H1 (cell line): ENCODE measurements around the gene OR52R1.

Experiments used
- ATF2 ChIP-seq: IDR thresholded peaks from 2 replicates; pipeline ENCODE4 v1.6.1; 2012; ENCODE audit warnings: low read length, inconsistent platforms
- CEBPB ChIP-seq: IDR thresholded peaks from 2 replicates; pipeline ENCODE4 v1.6.1; 2012; ENCODE audit warnings: low read depth, low read length
- CREB1 ChIP-seq: IDR thresholded peaks from 2 replicates; pipeline ENCODE4 v1.6.1; 2012; ENCODE audit warnings: inconsistent platforms
- CTCF ChIP-seq, 3 experiments: IDR thresholded peaks; 1 replicate in 2 of 3; 2 replicates in 1 of 3; pipeline versions ENCODE4 v1.5.1 to v1.6.1; 2011; ENCODE audit warnings: low read length in 3 of 3, mild to moderate bottlenecking in 3 of 3, inconsistent platforms in 2 of 3, low read depth in 1 of 3, moderate library complexity in 1 of 3; ENCODE audit not compliant: insufficient read depth in 1 of 3; ENCODE audit errors: control extremely low read depth in 1 of 3
- SP1 ChIP-seq: IDR thresholded peaks from 2 replicates; pipeline ENCODE4 v1.6.1; 2011; ENCODE audit warnings: low read depth, low read length
- TF ChIP-seq, protein P1 (sequence below): IDR thresholded peaks from 2 replicates; pipeline ENCODE4 v1.6.1; 2011; ENCODE audit warnings: low read length, improper control_type of control experiment
- TF ChIP-seq, protein P2 (sequence below): fragments of 300-600 bp; sonication (generic); IDR thresholded peaks from 2 replicates; pipeline ENCODE4 v1.7.1; 2012; ENCODE audit warnings: low read length, moderate library complexity, mild to moderate bottlenecking, inconsistent platforms; ENCODE audit not compliant: insufficient replicate concordance

- TF ChIP-seq CEBPB, result no peak
- TF ChIP-seq CTCF (IDR thresholded peaks at IDR 0.05; ENCODE audit: control extremely low read depth in 1 of 3, insufficient read depth in 1 of 3, low read depth in 1 of 3, low read length in 3 of 3), result no peak
- TF ChIP-seq SP1, result no peak
- TF ChIP-seq, protein P1, sequence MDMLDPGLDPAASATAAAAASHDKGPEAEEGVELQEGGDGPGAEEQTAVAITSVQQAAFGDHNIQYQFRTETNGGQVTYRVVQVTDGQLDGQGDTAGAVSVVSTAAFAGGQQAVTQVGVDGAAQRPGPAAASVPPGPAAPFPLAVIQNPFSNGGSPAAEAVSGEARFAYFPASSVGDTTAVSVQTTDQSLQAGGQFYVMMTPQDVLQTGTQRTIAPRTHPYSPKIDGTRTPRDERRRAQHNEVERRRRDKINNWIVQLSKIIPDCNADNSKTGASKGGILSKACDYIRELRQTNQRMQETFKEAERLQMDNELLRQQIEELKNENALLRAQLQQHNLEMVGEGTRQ, result no peak
- TF ChIP-seq ATF2, result no peak
- TF ChIP-seq, protein P2, sequence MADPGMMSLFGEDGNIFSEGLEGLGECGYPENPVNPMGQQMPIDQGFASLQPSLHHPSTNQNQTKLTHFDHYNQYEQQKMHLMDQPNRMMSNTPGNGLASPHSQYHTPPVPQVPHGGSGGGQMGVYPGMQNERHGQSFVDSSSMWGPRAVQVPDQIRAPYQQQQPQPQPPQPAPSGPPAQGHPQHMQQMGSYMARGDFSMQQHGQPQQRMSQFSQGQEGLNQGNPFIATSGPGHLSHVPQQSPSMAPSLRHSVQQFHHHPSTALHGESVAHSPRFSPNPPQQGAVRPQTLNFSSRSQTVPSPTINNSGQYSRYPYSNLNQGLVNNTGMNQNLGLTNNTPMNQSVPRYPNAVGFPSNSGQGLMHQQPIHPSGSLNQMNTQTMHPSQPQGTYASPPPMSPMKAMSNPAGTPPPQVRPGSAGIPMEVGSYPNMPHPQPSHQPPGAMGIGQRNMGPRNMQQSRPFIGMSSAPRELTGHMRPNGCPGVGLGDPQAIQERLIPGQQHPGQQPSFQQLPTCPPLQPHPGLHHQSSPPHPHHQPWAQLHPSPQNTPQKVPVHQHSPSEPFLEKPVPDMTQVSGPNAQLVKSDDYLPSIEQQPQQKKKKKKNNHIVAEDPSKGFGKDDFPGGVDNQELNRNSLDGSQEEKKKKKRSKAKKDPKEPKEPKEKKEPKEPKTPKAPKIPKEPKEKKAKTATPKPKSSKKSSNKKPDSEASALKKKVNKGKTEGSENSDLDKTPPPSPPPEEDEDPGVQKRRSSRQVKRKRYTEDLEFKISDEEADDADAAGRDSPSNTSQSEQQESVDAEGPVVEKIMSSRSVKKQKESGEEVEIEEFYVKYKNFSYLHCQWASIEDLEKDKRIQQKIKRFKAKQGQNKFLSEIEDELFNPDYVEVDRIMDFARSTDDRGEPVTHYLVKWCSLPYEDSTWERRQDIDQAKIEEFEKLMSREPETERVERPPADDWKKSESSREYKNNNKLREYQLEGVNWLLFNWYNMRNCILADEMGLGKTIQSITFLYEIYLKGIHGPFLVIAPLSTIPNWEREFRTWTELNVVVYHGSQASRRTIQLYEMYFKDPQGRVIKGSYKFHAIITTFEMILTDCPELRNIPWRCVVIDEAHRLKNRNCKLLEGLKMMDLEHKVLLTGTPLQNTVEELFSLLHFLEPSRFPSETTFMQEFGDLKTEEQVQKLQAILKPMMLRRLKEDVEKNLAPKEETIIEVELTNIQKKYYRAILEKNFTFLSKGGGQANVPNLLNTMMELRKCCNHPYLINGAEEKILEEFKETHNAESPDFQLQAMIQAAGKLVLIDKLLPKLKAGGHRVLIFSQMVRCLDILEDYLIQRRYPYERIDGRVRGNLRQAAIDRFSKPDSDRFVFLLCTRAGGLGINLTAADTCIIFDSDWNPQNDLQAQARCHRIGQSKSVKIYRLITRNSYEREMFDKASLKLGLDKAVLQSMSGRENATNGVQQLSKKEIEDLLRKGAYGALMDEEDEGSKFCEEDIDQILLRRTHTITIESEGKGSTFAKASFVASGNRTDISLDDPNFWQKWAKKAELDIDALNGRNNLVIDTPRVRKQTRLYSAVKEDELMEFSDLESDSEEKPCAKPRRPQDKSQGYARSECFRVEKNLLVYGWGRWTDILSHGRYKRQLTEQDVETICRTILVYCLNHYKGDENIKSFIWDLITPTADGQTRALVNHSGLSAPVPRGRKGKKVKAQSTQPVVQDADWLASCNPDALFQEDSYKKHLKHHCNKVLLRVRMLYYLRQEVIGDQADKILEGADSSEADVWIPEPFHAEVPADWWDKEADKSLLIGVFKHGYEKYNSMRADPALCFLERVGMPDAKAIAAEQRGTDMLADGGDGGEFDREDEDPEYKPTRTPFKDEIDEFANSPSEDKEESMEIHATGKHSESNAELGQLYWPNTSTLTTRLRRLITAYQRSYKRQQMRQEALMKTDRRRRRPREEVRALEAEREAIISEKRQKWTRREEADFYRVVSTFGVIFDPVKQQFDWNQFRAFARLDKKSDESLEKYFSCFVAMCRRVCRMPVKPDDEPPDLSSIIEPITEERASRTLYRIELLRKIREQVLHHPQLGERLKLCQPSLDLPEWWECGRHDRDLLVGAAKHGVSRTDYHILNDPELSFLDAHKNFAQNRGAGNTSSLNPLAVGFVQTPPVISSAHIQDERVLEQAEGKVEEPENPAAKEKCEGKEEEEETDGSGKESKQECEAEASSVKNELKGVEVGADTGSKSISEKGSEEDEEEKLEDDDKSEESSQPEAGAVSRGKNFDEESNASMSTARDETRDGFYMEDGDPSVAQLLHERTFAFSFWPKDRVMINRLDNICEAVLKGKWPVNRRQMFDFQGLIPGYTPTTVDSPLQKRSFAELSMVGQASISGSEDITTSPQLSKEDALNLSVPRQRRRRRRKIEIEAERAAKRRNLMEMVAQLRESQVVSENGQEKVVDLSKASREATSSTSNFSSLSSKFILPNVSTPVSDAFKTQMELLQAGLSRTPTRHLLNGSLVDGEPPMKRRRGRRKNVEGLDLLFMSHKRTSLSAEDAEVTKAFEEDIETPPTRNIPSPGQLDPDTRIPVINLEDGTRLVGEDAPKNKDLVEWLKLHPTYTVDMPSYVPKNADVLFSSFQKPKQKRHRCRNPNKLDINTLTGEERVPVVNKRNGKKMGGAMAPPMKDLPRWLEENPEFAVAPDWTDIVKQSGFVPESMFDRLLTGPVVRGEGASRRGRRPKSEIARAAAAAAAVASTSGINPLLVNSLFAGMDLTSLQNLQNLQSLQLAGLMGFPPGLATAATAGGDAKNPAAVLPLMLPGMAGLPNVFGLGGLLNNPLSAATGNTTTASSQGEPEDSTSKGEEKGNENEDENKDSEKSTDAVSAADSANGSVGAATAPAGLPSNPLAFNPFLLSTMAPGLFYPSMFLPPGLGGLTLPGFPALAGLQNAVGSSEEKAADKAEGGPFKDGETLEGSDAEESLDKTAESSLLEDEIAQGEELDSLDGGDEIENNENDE, result no peak
- TF ChIP-seq CREB1, result no peak
These were observed 5.6 kb downstream of the OR52R1 start for GRCh38 chr11:4798427-4799183.
